ENCODE results near the gene IDE.

GRCh38 chr10:92410501-92410900 is 163.4 kb downstream of the IDE start:
- TF ChIP-seq, protein P1, sequence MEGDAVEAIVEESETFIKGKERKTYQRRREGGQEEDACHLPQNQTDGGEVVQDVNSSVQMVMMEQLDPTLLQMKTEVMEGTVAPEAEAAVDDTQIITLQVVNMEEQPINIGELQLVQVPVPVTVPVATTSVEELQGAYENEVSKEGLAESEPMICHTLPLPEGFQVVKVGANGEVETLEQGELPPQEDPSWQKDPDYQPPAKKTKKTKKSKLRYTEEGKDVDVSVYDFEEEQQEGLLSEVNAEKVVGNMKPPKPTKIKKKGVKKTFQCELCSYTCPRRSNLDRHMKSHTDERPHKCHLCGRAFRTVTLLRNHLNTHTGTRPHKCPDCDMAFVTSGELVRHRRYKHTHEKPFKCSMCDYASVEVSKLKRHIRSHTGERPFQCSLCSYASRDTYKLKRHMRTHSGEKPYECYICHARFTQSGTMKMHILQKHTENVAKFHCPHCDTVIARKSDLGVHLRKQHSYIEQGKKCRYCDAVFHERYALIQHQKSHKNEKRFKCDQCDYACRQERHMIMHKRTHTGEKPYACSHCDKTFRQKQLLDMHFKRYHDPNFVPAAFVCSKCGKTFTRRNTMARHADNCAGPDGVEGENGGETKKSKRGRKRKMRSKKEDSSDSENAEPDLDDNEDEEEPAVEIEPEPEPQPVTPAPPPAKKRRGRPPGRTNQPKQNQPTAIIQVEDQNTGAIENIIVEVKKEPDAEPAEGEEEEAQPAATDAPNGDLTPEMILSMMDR (IDR thresholded peaks at IDR 0.05) = no peak
- TF ChIP-seq POLR2A (IDR thresholded peaks at IDR 0.05) = no peak

All from uterus (tissue), 2 donors.